Measurements from ENCODE around the gene SLC12A5.

DNA sequence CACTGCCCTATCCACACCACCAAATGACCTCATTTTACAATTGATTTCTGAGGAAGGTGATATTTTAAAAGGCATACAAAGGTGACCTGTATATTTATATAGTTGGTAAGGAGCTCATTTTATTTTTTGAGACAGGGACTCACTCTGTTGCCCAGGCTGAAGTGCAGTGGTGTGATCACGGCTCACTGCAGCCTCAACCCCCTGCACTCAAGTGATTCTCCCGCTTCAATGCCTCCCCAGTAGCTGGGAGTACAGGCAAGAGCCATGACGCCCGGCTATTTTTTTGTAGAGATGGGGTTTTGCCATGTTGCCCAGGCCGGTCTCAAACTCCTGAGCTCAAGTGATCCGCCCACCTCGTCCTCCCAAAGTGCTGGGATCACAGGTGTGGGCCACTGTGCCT, 47.8 kb downstream of the SLC12A5 start:
- TF ChIP-seq EZH2phosphoT487 (IDR thresholded peaks at IDR 0.05; ENCODE audit: insufficient read depth, low read depth) = no peak
- no peak for TF ChIP-seq EZH2 (IDR thresholded peaks at IDR 0.05; ENCODE audit: insufficient read depth, poor library complexity, severe bottlenecking)
